ENCODE results near the gene TPCN1.

TPCN1 gene

GRCh38 chr12:113276946-113277500, 55.8 kb downstream of the TPCN1 start:
- TF ChIP-seq CTCF (IDR thresholded peaks at IDR 0.05; ENCODE audit: borderline replicate concordance, control extremely low read depth, extremely low read depth, insufficient read depth, missing control alignments): no peak
- DNase-seq (ENCODE audit: low spot score): no peak
- in situ Hi-C loops (cut with MboI; ENCODE audit: low sequenced_read_pairs, unreplicated experiment): no loop called here

DNA sequence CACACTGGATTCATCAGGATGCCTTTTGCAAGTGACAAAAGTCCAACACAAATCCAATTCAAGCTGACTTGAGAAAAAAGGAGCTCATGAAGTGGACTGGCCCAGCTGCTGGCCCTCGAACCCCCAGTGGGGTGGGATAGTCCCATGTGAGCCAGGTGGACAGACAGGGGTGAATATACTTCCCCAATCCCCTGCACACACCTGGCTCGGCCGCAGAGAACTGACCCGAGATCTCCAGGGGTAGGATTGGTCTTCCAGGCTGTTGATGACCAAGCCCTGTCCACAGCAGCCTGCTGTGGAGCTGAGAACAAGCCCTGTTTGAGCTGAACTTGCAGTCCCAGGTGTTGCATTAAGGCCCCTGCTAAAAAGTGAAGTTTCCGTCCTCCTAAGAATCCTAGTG, 56.2 kb downstream of the TPCN1 start:
- in situ Hi-C loops (cut with MboI; ENCODE audit: low sequenced_read_pairs, unreplicated experiment): no loop called here
- DNase-seq (ENCODE audit: low spot score): no peak
- TF ChIP-seq CTCF (IDR thresholded peaks at IDR 0.05; ENCODE audit: borderline replicate concordance, control extremely low read depth, extremely low read depth, insufficient read depth, missing control alignments): no peak

DNA sequence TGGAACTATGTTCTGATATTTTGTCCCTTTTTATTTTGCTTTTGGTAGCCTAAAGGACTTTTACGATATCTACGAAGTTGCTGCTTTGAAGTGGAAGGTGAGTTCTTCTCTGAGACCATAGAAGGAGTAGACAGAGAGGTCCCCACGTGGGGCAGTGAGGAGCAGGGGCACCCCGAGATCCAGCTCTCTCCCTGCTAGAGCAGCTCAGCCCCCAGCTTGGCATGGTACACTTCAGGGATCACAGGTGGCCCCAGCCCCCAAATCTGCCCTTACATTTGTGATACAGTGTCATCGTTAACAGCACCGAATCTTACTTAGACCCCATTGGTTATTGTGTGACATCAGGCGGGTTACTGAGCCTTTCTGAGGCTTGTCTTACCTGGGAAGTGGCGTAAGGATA, 56.9 kb downstream of the TPCN1 start:
- DNase-seq (ENCODE audit: low spot score): no peak
- no peak for TF ChIP-seq CTCF (IDR thresholded peaks at IDR 0.05; ENCODE audit: borderline replicate concordance, control extremely low read depth, extremely low read depth, insufficient read depth, missing control alignments)
- in situ Hi-C loops (cut with MboI; ENCODE audit: low sequenced_read_pairs, unreplicated experiment): no loop called here

GRCh38 chr12:113278633-113279032, 57.4 kb downstream of the TPCN1 start:
- DNase-seq (ENCODE audit: low spot score): no peak
- in situ Hi-C loops (cut with MboI; ENCODE audit: low sequenced_read_pairs, unreplicated experiment): no loop called here
- no peak for TF ChIP-seq CTCF (IDR thresholded peaks at IDR 0.05; ENCODE audit: borderline replicate concordance, control extremely low read depth, extremely low read depth, insufficient read depth, missing control alignments)

DNA sequence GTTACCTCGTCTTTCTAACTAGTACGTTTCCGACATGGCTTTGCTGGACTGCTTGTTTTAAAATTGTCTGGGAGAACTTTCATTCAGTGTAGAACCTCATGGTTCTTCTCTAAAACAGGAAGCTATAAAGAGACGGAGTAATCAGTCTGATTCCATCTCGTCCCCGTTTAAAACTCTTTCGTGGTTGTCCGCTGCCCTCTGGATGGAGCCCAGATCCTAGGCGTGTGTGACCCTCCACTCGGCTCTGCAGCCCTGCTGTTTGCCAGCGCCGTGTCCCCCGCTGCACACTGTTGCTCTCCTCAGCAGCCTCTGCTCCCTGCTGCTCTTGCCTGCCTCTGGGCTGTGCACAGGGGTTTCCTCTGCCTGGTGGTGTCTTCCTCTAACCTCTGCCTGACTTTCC, 63.5 kb downstream of the TPCN1 start:
- no peak for DNase-seq (ENCODE audit: low spot score)
- in situ Hi-C loops (cut with MboI; ENCODE audit: low sequenced_read_pairs, unreplicated experiment): no loop called here
- no peak for TF ChIP-seq CTCF (IDR thresholded peaks at IDR 0.05; ENCODE audit: borderline replicate concordance, control extremely low read depth, extremely low read depth, insufficient read depth, missing control alignments)

DNA sequence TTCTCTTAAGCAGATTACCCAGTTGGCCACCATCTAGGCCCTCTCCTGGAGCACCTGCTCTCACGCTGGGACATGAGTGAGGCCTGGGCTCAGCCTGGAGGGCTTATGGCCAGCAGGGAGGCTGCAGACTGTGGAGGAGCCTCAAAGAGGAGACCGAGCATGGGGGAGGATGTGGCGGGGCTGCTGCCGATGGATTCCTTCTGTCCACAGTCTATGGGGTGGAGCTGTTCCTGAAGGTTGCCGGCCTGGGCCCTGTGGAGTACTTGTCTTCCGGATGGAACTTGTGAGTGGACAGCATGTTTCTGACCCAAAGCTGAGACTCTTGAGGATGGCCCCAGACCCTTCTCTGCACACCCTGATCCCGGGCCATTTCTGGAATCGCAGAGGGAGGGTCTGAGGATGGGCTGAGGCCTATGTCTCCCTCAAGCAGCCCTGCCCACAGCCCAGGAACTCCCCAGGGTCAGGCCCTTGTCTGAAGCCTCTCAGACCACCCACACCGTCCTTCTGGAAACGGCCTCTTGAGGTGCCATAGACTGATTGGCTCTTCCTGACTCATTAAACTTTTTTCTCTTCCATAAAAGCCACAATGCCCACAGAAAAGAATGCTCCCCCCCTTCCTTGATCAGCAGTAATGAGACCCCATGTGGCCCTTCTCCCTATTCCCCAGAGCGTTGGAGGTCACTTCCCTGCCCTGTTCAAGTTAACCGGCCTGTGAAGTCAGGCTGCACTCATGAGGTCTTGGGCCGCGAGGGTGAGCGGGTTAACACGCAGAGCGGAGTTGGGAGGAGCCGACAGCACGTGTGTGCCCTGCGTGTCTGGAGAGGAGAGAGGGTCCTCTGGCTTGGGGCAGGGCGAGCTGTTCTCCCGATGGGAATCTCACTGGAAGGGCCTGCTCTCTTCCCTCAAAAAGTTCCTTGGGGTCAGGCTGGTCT, 64.7 kb downstream of the TPCN1 start:
- no peak for TF ChIP-seq CTCF (IDR thresholded peaks at IDR 0.05; ENCODE audit: borderline replicate concordance, control extremely low read depth, extremely low read depth, insufficient read depth, missing control alignments)
- in situ Hi-C loops (cut with MboI; ENCODE audit: low sequenced_read_pairs, unreplicated experiment): no loop called here
- no peak for DNase-seq (ENCODE audit: low spot score)
